Measurements from ENCODE around the gene ARHGEF10L. TPM values are rescaled to one million over a fixed set of nuclear protein-coding genes. Genes with fewer than 3 reads are reported as not detected.

ARHGEF10L gene
- total RNA-seq, 4 donors from 2014 or later: 38.5 to 73.8 (median 41.7) TPM

DNA sequence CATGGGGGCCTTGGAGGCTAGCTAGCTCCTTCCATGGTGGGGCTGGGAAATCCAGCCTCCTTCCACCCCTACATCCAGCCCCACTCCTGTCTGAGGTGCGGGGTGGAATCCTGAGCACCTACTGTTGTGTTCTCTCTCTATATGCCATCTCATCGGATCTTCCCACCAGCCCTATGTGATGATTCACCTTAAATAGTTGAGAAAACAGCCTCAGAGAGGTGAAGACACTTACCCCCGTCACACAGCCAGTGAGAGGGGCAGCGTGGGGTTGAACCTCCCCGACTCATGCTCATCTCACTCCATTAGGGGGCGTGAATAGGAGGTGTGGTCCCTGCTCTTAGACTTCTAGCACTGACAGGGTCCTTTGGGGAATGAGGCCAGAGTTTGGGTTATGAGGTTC, 184.7 kb downstream of the ARHGEF10L start:
- Histone ChIP-seq H3K4me1 (no peaks in the 10 kb centered on the region), H3K9me3 (no peaks in the 10 kb centered on the region), H3K4me3 (no peak overlapping the region), H3K36me3 (no peaks in the 10 kb centered on the region), H3K27ac (no peak overlapping the region), H3K27me3 (peaks cover 0 to 5% of the 10 kb centered on the region in 2 donors)
- TF ChIP-seq POLR2A (IDR thresholded peaks at IDR 0.05) (no peak), EP300 (IDR thresholded peaks at IDR 0.05) (no peak)
- TF ChIP-seq, protein P1, sequence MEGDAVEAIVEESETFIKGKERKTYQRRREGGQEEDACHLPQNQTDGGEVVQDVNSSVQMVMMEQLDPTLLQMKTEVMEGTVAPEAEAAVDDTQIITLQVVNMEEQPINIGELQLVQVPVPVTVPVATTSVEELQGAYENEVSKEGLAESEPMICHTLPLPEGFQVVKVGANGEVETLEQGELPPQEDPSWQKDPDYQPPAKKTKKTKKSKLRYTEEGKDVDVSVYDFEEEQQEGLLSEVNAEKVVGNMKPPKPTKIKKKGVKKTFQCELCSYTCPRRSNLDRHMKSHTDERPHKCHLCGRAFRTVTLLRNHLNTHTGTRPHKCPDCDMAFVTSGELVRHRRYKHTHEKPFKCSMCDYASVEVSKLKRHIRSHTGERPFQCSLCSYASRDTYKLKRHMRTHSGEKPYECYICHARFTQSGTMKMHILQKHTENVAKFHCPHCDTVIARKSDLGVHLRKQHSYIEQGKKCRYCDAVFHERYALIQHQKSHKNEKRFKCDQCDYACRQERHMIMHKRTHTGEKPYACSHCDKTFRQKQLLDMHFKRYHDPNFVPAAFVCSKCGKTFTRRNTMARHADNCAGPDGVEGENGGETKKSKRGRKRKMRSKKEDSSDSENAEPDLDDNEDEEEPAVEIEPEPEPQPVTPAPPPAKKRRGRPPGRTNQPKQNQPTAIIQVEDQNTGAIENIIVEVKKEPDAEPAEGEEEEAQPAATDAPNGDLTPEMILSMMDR (IDR thresholded peaks at IDR 0.05): no peak
- no peak for DNase-seq (ENCODE audit: low spot score in 2 of 2)
- 77 to 86% methylated on average over 6 of the region's 6 CpGs for WGBS, 2 donors

DNA sequence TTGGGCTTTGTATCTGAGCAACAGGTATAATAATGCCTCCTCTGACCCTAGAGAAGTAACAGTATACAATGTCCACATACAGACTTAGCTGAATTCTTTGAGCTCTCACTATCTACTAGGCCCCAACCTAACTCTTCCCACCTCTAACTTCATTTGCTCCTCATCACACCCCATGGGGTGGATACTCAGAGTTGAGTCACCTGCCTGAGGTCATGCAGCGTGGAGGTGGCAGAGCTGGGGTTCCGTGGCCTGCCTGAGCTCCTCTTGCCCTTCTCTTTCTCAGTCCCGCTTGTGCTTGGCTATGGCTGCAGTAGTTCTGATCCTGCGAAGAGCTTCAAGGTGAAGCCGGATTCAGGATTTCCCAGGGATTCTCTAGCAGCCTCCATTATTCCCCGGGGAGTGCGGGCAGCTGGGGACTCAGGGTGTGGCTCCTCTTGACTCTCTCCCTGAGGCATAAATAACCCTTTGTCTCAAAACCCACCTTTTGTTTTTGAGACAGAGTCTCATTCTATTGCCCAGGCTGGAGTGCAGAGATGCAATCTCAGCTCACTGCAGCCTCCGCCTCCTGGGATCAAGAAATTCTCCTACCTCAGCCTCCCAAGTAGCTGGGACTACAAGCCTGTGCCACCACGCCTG, 185.7 kb downstream of the ARHGEF10L start:
- Histone ChIP-seq H3K9me3 (no peaks in the 10 kb centered on the region), H3K27me3 (peaks cover 0 to 5% of the 10 kb centered on the region in 2 donors), H3K4me1 (no peaks in the 10 kb centered on the region), H3K4me3 (no peak overlapping the region), H3K36me3 (no peaks in the 10 kb centered on the region), H3K27ac (no peak overlapping the region)
- TF ChIP-seq POLR2A (IDR thresholded peaks at IDR 0.05) (no peak), EP300 (IDR thresholded peaks at IDR 0.05) (no peak)
- TF ChIP-seq, protein P1 (IDR thresholded peaks at IDR 0.05): no peak
- no peak for DNase-seq (ENCODE audit: low spot score in 2 of 2)
- 79 to 89% methylated on average over 9 of the region's 9 CpGs for WGBS, 2 donors

DNA sequence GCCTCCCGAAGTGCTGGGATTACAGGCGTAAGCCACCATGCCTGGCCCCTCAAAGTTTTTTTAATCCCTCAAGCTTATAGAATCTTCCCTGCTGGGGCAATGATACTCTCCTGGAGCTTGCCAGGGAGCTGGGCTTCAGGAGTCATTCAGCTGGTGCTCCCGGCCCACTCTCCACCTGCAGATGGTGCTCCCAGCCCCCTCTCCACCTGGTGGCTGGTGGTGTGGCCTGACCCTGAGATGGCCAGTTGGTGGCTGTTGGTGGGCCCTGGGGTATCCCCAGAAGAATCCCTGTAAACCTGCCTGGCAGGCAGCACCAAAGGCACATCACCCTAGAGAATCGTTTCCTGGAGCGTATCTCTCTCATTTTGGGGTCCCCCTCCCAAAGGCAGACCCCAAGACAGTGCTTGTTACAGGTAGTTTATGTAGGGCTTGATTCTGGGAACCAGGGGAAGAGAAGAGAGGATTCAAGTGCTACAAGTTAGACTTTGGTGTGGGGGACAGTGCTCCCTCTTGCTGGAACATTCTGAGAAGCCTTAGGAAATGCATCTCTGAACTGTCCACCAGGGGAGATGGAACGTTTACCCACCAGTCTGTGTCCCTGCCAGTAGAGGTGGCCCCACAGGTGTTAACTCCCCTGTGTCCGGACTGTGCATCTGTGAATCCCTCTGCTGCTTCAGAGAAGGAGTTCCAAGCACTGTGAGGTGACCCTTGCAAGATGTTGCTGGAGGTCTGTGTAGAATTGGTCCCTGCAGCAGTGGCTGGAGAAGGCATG, 186.5 kb downstream of the ARHGEF10L start:
- Histone ChIP-seq H3K9me3 (no peaks in the 10 kb centered on the region), H3K27me3 (peaks cover 0 to 5% of the 10 kb centered on the region in 2 donors), H3K27ac (no peak overlapping the region), H3K4me3 (no peak overlapping the region), H3K36me3 (no peaks in the 10 kb centered on the region), H3K4me1 (no peaks in the 10 kb centered on the region)
- TF ChIP-seq POLR2A (IDR thresholded peaks at IDR 0.05) (no peak), EP300 (IDR thresholded peaks at IDR 0.05) (no peak)
- TF ChIP-seq, protein P1 (IDR thresholded peaks at IDR 0.05): no peak
- DNase-seq (ENCODE audit: low spot score in 2 of 2): no peak
- 58 to 67% methylated on average over 5 to 6 of the region's 7 CpGs for WGBS, 2 donors

DNA sequence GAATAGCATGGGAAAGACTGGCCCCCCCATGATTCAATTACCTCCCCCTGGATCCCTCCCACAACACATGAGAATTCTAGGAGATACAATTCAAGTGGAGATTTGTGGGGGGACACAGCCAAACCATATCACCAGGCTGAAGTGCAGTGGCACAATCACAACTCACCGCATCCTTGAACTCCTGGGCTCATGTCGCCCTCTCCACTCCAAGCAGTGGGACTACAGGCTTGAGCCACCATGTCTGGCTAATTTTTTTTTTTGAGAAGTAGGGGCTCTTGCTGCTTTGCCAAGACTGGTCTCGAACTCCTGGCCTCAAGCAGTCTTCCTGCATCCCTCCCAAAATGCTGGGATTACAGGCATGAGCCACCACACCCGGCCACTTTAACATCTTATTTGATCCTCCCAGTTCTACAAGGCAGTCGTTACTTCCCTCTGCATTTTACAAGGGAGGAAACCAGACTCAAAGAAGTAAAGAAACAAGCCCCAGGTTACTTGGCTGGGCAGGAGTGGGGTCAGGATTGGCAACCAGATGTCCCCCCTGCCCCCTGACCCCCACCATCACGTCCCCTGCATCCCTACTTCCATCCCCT, 188.7 kb downstream of the ARHGEF10L start:
- Histone ChIP-seq H3K4me1 (no peaks in the 10 kb centered on the region), H3K36me3 (no peaks in the 10 kb centered on the region), H3K4me3 (no peak overlapping the region), H3K27ac (no peak overlapping the region), H3K9me3 (no peaks in the 10 kb centered on the region), H3K27me3 (no peaks in the 10 kb centered on the region)
- DNase-seq (ENCODE audit: low spot score in 2 of 2): no peak
- WGBS, 2 donors: 74 to 81% methylated on average over 6 of the region's 6 CpGs
- TF ChIP-seq, protein P1 (IDR thresholded peaks at IDR 0.05): no peak
- TF ChIP-seq POLR2A (IDR thresholded peaks at IDR 0.05) (no peak), EP300 (IDR thresholded peaks at IDR 0.05) (no peak)

DNA sequence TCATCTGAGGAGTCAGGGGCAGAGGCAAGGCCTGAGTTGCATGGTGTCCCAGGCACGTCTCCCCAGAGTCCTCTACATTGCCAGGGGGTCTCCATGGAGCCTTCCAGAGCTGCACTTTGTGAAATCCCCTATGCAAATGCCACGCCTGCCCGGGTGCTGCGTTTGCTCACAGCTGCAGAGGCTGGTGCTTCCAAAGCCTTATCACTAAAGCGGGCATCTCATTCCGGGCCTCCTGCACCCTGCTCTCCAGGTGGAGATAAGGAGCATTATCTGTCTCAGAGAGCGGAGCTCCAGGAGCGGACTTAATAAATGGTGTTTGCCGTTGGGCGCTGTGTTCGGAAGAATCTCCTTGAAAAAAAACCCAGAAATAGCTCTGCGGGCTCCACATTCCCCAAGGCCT, 189.8 kb downstream of the ARHGEF10L start:
- H3K4me1 ChIP-seq: no peaks in the 10 kb centered on the region
- DNase-seq (ENCODE audit: low spot score in 2 of 2): no peak
- H3K27ac ChIP-seq: no peak overlapping the region
- TF ChIP-seq, protein P1 (IDR thresholded peaks at IDR 0.05): no peak
- TF ChIP-seq EP300 (IDR thresholded peaks at IDR 0.05) (no peak), POLR2A (IDR thresholded peaks at IDR 0.05) (no peak)
- H3K27me3 ChIP-seq: no peaks in the 10 kb centered on the region
- H3K4me3 ChIP-seq: no peak overlapping the region
- H3K9me3 ChIP-seq: no peaks in the 10 kb centered on the region
- no peaks in the 10 kb centered on the region for H3K36me3 ChIP-seq
- 89 to 94% methylated on average over 12 of the region's 12 CpGs for WGBS, 2 donors
